Measurements from ENCODE around the gene PANX2.

PANX2 gene

DNA sequence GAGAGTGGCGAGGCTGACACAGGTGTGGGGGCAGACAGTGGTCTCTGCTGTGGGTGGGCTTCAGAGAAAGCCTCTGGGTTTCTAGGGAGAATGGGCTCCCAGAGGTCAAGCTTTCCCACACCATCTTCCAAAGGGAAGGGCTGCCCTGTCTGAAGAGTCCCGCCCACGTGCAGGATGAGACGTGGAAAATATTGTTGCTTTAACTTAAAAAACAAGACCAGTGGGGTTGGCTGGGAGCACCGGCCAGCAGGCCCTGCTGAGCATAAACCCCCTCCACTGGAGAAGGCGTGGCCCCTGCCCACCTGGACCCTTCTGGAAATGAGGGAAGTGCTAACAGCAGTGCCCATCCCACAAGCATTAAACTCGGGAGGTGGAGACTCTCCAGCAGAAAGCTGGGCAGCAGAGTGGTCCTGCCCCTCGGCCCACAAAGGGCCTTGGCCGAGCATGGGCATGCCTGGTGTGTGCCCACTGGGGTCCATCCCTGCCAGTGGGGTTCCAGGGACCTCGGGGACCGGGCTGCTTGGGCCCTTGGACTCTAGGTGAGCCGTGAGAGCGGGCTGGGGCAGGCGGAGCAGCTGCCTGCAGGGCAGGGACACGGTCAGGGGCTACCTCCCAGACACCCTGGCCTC lies 45.6 kb downstream of the PANX2 start:
- DNase-seq, result no peak

DNA sequence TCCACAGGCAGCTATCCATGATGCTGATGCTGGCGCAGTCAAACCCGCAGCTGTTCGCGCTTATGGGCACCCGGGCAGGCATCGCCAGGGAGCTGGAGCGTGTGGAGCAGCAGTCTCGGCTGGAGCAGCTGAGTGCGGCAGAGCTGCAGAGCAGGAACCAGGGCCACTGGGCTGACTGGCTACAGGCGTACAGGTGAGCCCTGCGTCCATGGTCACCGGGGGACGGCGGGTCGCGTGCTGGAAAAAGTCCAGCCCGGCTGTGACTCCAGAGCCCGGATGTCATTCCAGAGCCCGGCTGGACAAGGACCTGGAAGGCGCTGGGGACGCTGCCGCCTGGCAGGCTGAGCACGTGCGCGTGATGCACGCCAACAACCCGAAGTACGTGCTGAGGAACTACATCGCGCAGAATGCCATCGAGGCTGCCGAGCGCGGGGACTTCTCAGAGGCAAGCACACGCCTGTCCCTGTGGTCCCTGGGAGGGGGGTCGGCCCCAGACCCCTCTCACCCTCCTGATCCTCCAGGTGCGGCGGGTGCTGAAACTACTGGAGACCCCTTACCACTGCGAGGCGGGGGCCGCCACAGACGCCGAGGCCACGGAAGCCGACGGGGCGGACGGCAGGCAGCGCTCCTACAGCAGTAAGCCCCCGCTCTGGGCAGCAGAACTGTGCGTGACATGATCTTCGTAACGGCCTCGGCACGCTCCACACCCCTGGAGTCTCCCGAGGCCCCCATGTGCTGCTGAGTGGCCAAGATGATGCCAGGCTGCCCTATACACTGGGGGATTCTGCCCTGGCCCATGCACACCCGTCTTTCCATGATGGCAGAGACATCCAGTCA lies 46.4 kb downstream of the PANX2 start:
- no peak for DNase-seq

DNA sequence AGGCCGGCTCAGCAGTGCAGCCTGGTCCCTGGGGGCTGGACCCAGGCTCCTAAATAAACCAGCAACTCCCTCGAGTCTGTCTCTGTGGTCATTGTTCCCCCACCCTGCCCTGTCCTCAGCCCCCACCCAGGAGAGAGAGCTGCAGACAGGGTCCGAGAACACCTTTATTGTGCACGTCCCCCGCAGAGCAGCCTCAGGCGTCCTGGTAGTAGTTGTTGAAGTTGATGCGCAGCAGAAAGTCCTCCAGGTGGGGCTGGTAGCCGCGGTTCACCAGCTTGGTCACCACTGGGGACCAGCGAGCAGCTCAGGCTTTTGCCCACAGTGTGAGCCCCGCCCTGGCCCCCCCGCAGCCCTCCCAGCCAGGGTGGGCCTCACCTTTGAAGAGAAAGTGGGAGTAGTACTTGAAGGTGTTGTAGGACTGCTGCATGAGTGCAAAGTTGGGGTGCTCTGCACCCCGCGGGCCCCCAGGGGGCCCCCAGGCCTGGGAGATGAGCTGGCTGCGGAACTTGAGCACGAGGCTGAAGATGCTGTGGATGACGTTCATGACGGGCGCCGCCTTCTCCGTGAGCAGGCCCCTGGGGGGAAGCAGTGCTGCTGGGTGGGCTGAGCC lies 47.1 kb downstream of the PANX2 start:
- DNase-seq, result no peak

DNA sequence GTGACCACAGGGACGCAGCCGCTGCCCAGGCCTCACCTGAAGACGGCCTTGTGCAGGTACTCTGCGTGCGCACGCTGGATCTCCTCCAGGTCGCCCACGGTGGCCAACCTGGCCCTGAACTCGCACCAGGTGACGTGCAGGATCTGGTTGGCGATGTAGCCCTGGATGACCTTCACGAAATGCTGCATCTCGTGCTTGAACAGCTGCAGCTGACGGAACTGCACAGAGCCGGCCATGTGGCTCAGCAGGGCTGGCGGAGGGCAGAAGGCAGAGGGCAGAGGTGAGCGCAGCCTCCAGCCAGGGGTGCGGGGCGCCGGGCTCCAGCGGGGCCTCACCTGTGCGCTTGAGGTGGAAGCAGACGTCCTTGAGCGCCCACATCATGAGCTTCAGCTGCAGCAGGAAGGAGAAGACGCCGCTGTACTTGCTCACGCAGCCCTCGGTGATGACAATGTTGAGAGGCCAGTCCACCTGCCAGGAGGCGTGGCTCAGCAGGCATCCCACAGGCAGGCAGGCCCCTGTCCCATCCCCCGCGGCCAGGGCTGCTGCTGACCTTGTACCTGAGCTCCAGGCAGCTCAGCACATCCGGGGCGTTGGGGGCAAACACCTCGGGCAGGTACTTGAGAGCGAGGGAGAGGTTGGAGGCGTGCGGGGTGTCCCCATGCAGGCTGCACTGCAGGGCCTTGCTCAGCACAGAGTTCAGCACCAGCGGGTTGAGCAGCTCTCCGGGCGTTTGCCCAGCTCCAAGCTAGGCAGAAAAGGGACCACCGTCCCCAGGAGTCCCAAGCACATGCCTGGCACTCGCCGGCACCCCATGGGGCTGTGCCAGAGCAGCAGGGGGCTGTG lies 47.8 kb downstream of the PANX2 start:
- DNase-seq, result no peak

DNA sequence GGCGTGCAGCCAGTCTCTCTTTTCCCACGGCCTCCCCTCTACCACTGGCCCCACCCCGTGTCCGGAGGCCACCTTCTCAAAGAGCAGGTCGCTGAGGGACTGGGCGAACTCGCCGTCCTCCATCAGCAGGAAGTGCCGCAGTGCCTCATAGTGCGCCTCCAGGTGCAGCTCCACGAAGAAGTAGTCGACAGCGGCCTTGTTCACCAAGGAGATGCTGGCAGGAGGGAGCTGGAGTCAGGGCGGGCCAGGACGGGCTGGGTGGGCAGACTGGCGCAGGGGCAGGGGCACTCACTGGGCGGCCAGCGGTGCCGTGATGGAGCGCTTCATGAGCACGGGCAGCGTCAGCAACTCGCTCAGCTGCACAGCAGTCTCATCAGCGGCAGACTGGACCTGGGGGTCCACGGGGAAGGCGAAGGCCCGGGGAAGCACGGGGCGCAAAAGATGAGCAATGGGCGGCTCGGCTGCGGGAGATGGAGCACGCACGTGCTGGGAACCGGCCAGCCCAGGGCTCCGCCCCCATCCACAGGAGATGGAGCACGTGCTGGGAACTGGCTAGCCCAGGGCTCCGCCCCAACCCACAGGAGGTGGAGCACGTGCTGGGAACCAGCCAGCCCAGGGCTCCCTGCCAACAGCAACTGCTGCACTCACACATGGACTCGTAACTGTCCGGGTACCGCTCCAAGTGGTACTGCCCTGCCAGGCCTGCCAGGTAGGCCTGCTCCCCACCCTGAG lies 48.6 kb downstream of the PANX2 start:
- no peak for DNase-seq

DNA sequence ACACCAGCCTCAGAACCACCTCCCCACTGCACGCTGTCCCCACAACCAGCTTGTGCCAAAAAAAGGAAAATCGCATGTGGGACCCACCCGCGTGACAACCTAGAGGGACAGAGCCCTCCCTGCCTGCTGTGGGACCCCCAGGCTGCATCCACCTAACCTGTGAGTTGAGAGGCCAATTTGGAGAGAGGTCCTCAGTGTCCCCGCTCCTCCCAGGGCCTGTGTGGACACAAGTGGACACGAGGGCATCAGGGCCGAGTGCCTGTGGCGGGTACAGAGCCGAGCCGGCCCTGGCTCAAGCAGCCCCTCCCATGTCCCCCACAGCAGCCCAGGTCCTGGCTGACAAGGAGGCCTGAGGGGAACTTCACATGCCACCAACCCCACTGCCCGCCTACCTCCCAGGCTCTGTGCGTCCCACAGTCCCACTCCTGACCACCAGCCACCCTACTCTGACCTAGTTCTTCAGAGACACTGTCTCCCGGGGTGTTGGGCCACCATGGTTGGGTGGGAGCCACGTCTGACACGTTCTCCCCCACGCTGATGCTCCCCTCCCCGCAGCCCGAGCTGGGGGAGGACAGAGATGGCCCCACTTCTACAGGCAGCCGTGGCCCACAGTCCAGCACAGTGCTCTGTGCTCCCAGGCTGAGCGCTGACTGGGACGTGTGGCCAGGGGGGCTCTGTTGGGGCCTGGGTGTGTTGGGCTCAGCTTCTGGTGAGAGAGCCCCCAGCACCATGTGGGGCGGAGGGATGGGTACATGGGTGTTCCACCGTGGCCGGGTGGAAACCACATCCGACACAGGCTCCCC lies 49.5 kb downstream of the PANX2 start:
- no peak for DNase-seq

DNA sequence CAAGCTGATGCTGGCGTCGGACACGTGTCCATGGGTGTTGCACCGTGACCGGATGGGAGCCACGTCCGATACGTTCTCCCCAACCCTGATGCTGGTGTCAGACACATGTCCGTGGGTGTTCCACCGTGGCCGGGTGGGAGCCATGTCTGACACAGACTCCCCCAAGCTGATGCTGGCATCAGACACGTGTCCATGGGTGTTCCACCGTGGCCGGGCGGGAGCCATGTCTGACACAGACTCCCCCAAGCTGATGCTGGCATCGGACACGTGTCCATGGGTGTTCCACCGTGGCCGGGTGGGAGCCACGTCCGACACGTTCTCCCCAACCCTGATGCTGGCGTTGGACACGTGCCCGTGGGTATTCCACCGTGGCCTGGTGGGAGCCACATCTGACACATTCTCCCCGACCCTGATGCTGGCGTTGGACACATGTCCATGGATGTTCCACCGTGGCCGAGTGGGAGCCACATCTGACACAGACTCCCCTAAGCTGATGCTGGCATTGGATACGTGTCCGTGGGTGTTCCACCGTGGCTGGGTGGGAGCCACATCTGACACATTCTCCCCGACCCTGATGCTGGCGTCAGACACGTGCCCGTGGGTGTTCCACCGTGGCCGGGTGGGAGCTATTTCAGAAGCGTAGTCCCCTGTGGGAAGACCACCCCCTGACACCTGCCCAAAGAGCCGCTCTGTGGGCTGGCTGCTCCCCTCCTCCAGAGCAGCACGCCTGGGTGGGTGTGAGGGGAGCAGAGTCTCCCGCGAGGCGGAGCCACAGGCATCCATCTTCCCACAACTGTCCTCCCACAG lies 50.3 kb downstream of the PANX2 start:
- no peak for DNase-seq

DNA sequence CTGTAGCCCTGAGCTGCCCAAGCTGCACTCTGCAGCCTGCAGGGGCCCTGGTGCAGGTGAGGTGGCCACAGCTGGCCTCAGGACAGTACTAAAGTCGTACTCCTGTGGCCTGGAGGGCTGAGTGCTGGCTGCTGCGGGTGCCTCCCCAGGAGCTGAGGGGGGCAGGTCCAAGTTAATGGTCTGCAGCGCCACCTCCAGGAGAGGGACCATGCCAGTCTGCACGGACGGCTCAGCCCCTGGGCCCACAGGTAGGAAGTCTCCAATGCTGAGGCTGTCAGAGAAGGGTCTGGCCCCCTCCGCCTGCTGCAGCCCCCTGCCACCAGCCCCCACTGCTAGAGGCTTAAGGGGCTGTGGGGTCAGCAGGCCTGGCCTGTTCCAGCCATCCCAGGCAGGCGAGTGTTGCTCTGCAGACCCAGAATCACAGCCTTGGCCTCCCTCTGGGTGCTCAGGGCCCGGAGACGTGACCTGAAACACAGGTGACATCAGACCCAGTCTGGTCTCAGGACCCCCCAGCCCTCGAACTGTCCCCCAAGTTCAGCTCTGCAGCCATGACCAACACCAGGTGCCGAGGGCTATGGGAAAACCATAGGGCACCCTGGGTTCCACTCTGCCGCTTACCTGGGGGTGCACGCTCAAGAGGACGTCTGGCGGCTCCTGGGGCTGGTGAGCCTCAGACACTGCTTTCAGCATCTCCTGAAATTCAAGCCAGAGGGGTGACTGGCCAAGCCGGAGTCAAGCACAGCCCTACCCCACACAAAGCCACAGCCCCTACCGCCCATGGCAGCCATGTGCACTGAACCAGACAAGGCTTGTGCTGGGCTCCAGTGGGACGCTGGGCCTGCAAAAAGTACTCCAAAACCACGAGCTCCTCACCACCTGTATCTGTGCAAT lies 51.1 kb downstream of the PANX2 start:
- DNase-seq, result no peak

DNA sequence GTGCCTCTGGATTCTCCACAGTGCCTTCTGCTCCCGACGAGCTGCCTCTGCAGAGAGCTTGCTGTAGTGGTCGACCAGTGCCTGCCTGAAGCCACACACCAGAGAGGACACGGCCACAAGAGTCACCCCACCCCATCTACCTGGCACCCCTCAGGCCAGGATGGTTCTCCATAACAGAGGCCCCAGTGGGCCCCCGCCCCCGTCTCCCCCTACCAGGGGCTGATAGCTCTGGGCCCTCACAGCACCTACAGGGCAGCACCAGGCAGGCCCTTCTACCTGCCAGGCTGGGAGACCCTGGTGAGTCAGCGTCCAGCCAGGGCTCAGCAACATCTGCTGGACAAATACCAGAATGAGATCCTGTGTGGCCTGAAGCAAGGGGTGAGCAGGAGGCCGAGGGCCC lies 52.0 kb downstream of the PANX2 start:
- DNase-seq, result no peak

DNA sequence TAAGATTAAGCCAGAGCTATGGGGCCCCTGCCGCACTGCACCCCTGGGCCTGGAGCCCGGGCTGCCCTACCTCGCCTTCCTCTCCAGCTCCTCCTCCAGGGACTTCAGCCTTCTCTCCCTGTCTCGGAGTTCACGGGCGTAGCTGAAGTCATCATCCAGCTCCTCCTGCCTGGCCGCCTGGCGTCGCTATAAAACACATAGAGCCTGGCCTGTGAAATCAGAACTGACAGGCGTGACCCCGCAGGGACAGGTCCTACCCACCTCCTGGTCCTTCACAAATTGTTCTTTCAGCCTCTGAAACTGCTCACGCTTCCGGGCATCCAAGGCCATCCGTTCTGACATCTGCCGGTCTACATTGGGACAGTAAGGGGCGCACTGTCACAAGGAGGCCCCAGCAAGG lies 53.5 kb downstream of the PANX2 start:
- no peak for DNase-seq

DNA sequence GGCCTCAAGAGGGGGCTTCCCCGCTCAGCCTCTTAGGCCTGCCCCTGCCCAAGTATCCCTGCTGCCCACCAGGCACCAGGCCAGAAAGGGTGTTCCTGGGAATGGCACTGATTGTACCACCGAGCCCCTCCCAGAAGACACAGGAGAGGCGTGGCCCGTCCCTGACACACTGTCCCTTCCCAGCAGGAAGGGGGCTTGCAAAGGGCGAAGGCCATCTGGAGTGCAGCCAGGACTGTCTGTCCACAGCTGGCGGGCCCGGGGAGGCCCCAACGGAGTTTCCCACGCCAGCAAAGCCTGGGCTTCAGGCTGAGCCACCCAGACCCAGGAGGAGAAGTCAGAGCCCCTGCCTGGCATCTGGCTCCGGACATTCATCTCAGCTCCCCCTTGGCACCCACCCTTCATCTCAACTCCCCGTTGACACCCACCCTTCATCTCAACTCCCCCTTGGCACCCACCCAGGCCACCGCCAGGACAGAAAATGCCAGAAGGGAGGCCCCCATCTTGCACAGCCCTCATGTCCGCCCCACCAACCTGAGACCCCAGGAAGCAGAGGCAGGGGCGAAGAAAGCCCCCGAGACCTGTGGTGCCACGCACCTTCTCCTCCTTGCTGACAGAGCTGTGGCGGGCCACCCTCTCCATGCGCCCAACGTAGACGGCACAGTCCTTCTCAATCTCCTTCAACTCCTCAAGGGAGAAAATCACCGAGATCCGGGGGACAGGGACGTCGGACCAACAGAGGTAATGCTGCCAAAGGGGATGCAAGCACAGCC lies 54.9 kb downstream of the PANX2 start:
- no peak for DNase-seq

DNA sequence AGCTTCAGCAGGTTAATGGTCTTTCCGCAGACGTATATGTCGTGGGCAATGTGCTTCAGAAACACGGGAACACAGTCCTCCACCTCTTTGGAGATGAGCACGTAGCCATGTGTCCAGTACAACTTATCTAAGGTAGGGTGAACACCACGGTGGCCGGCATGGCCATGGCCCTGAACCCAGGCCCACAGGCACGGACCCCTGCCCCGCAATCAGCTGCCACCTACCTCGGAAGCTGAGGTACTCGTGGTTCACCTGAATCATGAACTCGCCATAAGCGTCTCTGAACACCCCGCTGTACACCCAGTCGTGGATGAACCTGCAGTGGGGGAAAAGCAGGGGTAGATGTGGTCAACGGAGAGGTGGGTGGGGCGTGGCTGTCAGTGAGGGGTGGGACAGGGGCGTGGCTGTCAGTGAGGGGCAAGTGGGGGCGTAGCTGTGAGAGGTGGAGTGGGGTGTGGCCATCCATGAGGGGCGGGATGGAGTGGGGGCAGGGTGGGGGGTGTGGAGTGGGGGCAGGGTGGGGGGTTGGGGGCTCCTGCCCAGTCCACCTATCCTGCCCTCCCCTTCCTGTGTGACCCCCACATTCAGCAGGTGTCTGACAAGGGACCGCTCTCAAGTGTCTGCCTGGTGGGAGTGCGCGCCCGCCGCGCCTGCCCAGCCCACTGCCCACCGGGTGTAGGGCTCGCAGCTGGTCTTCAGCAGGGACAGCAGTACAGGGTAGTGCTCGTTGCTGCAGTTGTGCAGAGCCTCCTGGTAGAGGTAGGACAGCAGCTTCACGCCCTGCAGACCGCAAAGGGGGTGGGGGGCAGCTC lies 55.7 kb downstream of the PANX2 start:
- DNase-seq, result no peak

DNA sequence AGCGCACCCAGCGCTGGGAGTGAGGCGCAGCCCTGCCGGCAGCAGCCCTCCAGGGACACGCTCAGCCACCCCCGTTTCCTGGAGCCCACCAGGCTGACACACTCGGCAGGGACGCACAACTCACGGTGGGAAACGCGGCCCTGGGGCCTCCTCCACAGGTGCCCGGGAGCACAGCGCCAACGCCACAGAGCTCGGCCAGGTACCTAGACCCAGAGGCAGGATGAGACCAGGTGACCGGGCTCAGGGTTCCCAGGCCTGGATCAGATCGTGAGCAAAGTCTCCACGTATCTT lies 56.3 kb downstream of the PANX2 start:
- no peak for DNase-seq

DNA sequence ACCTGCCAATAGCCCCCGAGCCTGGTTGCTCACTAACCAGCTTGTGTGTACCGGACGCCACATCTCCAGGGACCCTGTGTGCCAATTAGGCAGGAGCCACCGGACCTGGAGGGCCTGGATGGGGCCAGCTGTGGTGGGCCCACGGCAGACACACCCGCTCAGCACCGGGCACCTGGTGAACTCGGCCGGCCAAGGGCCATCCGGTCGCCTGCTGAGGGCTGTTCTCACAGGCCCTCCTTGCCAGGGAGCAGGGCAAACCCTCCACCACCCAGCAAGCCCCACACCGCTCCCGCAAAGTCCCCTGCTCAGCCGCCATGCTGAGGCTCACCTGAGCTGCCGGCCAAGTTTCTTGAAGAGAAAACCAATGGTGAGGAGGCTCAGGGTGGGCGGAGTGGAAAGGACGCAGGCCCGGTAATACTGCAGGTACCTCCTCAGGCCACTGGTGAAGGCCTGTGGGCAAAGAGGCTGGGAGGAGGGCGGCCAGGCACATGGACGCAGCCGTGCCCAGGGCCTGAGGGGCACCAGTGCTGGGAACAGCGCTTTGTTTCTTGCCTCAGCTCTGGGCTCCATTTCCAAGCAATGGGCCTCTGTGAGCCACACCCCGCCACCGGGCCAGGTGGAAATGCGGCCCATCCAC lies 57.2 kb downstream of the PANX2 start:
- no peak for DNase-seq

DNA sequence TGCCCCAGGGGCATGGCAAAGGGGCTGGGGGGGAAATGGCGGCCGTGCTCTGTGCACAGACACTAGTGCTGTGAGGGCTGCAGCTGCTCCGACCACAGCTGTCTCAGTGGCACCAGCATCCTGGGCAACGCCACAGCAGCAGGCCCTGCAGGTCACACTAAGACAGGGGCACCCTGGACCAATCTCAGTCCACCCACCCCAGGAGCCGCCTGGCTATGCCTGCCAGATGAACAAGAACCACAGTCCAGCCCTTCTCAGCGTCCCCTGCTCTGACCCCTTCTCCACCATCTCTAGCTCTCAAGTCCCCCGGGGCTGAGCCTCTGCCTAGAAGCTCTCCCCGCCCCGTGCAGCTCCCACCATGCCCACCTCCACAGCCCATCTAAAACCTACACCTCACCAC lies 57.8 kb downstream of the PANX2 start:
- DNase-seq, result no peak

DNA sequence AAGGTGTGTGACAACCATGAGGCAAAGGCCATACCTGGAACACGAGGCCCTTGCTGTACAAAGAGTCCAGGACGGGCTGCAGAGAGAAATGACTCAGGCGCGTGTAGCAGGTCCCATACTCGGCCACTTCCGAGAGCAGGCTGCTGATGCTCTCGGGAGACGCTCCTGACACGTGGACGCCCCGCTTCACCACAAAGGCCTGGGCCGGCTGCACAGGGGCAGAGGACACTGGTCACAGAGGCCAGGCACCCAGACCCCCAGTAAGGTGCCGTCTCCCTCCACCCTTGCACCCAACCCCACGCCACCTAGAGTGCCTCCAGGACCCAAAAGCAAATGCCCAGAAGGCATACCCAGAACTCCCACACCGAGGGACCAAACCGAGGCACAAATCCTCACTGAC lies 58.8 kb downstream of the PANX2 start:
- DNase-seq, result no peak

Measured in 8988T (cell line).